Stimulated activated CD8-positive, alpha-beta memory T cell treated with anti-CD3 and anti-CD28 coated beads, Interleukin-4, amount 100 ng/mL, for 4 hours (primary cell): Measurements from ENCODE around the gene PKP4.

Source experiments
- DNase-seq, 2 donors: peaks; one replicate each; pipeline ENCODE4 v3.0.0-alpha.2; 2020; ENCODE audit warnings: low read depth in 2 of 2, low spot score in 1 of 2

Gene PKP4

GRCh38 chr2:158645299-158645698 lies 188.5 kb downstream of the PKP4 start:
- DNase-seq, result no peak

- DNase-seq, result no peak
Observed at GRCh38 chr2:158647436-158648231, 190.9 kb downstream of the PKP4 start.

GRCh38 chr2:158649846-158650245 lies 193.1 kb downstream of the PKP4 start:
- no peak for DNase-seq

DNA sequence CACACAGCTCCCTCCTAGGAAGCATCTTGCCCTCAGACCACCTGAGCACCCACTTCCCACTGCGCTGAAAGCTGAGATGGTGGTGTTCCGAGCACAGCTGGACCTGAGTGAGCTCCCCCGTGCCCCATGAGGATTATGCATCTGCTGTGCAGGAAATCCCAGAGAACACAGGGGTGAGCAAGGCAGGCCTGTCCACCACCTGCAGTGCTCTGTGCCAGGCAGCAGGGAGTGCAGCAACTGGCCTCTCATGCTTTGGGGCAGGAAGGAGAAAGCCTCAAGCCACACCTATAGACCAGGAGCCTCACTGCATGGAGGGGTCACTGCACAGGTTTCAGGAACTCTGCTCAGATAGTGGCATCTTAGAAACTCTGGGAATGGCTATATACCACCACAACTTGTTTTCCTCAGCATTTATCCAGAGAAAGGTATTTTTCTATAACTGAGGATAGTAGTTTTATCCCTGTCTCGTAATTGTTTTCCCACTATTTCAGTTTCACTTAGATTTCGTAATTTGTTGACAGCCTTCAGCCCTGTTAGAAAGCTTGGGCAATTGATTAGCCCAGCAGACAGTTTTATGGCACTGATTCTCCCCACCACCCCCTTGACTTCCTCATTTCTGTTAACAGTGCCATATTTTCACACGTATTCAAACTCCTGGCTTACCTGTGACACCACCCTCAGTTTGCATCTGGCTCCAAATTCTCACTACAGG lies 194.1 kb downstream of the PKP4 start:
- DNase-seq, result no peak

DNA sequence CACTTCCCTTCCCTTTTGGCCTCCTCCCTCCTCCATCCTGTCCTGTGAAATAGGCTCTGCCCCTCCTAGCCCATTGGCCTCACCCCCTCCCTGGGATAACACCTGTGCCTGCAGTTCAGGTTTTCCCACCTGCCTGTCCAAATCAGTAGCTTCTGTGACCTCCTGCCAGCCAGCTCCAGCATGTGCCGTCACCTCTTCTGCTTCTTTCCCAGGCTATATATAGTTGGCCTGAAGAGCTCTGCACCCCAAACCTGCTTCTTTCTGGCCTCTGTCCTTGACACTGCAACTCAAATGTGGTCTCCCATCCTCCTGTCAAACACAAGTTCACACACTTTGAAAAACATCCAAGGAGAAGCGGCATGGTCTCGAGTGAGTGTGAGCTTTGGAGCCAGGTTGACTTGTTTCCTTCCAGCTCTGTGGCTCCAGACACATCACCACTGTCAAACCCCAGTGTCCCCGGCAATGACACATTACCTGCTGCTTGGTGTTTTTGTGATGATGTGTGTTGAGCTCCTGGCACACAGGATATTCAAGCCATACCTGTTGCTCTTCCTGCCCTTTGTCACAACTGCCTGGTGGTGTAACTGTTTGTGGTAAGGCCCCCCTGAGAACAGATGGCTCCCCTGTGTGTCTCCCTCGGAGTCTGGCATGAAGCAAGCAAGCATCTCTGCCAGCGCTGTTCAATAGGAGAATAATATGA lies 194.8 kb downstream of the PKP4 start:
- DNase-seq, result no peak

DNA sequence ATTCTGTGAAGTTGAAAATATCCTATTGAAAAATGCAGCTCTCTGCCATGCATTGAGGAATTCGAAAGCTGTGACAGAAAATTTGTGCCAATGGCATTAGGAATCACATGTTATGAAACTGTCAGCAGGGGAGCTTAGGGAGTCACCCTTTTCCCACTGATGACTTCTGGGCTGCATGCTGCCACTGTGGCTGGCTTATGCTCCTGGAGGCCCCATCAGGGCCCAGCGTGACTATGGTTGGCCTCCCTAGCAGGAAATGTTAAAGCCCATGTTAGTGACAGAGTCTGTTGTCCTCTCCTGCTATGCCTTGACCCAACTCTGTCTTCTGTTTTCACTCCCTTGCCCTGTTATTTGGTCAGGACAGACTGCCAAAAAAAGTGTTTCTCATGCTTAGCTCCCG lies 198.9 kb downstream of the PKP4 start:
- no peak for DNase-seq

- no peak for DNase-seq
Observed at GRCh38 chr2:158656492-158657229, 199.9 kb downstream of the PKP4 start.

DNA sequence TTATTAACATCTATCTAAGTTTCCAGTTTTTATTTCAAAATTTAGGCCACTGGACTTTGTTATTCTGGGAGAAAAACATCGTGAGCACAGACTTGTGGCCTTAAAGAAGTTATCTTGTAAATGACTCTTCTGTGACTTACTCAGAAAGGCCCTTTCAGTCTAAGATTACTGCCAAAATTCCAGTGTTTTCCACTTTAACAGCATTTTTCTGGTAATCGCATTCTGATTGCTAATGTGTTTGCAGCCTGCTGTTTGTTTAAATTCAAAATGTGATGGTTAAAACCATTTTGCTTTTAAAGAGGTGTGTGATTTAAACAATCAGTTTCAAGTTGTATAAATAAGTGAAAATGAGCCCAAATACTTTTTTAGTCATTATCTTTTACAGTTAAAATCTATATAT lies 201.6 kb downstream of the PKP4 start:
- no peak for DNase-seq

GRCh38 chr2:158659483-158659882 lies 202.7 kb downstream of the PKP4 start:
- DNase-seq, result no peak

DNA sequence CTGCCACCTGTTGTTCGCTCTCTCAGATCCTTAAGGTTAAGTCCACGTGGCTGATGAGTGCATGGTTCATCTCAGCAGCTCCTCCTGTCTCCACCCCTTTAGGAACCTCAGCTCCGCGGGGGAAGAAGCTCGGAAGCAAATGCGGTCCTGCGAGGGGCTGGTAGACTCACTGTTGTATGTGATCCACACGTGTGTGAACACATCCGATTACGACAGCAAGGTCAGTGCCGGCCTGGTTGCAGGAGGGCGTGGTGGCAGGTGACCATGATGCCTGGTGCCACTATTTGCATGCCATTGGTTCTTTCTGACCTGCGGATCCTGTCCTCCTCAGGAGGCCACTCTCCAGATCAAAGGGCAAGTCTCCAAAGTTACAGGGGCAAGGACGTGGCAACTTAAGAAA lies 204.5 kb downstream of the PKP4 start:
- no peak for DNase-seq

GRCh38 chr2:158662421-158662820 lies 205.7 kb downstream of the PKP4 start:
- no peak for DNase-seq

- no peak for DNase-seq
Observed at GRCh38 chr2:158663796-158664195, 207.0 kb downstream of the PKP4 start.

DNA sequence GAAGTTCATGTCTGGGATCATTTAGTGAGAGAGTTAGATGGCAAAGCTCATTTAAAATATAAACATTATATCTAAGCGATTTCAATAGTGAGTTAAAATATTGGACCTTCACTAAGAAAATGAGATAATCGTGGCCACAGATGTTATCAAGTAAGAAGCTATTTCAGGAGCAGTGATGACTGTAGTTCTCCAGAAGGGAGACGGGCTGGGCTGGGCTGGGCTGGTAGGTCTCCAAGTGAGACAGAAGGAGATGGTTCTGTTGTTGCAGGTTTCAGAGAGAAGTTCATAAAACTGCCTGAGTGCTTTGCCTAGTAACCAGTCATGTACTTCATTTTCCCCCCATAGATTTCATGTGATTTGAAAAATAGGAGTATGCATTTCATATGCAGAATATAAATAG lies 208.2 kb downstream of the PKP4 start:
- no peak for DNase-seq

DNA sequence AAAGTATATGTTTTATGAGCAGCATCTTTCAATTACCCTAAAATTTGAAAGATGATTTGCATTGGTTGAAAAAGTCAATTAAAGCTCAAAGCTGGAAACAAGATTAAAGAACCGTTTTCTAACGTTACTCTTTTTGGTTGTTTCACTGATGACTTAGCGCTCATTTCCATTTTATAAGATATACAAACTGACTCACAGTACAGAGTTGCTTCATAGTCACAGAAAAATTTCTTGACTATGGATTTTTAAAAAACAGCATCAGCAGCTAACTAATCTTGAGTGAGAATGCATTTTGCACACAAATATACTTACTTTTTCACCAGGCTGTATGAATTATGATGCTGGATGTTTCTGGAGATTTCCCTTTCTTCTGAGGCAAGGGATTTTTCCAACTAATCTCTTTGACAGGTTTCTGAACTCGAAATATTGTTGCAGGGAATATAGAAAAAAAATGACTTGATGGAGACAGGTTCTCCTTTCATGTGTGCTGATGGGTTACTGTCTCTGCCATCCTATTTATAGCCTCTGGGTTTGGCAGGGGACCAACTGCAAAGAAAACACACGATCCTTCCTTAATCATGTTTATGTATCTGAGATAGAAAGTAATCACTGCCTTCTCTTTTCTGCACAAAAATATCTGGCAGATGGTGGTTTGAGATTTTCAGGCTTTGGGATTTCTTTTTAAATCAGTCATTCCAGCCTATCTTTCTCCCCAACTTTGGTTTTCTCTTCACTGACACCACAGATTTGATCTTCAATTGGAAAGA lies 209.0 kb downstream of the PKP4 start:
- no peak for DNase-seq

DNA sequence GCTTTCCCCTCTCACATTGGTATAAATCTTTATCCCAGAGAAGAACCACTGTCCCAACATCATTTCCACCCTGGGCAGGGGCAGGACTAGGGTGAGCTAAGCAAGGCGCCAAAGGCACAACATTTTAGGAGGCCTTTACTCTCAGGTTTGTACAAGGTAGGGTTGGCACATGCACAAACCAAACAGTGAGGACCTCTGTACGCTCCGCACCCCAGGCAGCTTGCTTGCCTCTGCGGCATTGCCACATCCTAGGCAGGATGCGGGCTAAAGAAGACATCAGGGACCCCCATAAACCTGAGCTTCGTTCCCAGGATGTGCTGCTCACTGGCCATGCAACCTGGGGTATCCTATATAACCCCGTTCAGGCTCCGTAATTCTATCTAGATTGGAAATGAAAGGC lies 210.2 kb downstream of the PKP4 start:
- no peak for DNase-seq

DNA sequence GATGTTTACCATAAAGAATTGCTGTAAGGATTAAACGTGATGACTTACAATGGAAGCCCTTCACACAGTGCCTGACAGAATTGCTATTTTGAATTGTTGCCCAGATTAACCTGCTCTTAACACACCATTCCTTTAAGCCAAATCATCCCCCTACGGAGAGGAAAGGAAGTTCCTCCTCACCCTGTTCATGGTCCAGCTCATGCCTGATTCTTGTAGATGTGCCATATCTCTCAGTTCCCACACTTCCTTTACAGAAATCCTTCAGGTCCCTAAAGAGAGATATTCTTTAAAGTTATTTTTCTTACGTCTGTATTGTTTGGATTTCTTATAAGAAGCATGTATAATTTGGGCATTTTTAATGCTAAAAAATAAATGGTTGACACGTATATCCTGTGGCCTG lies 210.8 kb downstream of the PKP4 start:
- no peak for DNase-seq

DNA sequence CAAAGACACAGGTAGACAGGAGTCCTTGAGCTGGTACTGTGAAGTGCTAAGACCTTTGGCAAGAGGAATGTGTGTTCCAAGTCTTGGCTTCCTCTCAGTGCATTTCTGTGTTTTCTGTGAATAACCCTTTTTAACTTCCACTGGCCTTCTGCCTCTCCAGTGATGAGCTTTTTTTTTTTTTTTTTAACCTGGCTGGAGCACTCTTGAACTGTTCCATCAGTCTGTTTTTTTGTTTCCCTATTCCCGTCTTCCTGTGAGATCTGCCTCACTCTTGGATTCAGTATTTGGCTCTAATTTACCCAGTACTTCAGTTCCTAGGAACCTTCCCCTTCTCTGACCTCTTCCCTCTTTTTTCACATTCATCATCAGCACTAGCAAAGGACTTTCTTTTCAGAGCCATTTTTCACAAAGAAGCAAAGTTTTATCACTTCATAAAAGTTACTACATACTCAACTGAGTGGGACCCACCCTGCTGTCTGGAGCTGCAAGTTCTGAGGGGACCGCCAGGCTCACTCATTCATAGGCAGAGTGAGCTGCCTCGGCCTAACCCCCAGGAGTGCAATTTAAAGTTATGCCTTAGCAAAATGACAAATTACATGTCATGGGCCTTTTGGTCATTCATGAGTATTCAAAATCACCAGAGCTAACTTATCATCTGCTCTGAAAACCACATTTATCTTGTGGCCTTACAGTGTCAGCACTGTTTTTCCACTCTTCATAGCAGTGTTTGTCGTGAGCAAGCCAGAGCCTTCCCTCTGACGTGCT lies 211.4 kb downstream of the PKP4 start:
- DNase-seq, result no peak

- DNase-seq, result no peak
Observed at GRCh38 chr2:158670292-158670691, 213.5 kb downstream of the PKP4 start.

- DNase-seq, result no peak
Observed at GRCh38 chr2:158671360-158672245, 214.9 kb downstream of the PKP4 start.
